HepG2 (cell line): ENCODE results near the gene STOML2. TPM values are rescaled to one million over a fixed set of nuclear protein-coding genes. Genes with fewer than 3 reads are reported as not detected.
A peak's percentile ranks its signal among the peaks of the same experiment; 100 is the strongest.

ENCODE experiments used
- HNRNPUL1 ChIP-seq: fragments of 200-400 bp; formaldehyde crosslinking; IDR thresholded peaks from 2 replicates; pipeline ENCODE4 v1.6.1; 2017; ENCODE audit warnings: low read depth, mild to moderate bottlenecking, low read length, moderate library complexity
- KAT8 ChIP-seq: IDR thresholded peaks from 2 replicates; pipeline ENCODE4 v1.6.1; 2016; ENCODE audit warnings: missing genetic modification reagents, missing compliant biosample characterization
- POGZ ChIP-seq: sonication (generic); formaldehyde crosslinking; IDR thresholded peaks from 2 replicates; pipeline ENCODE4 v1.4.0; 2020; ENCODE audit warnings: mild to moderate bottlenecking, missing genetic modification reagents
- SOX6 ChIP-seq, 2 experiments: fragments of 450-650 bp in 1 of 2; sonication (generic) in 1 of 2; formaldehyde crosslinking in 1 of 2; IDR thresholded peaks; 2 replicates each; pipeline versions ENCODE4 v1.4.0 to v1.6.1; 2017 to 2020; ENCODE audit warnings: antibody characterized with exemption in 1 of 2, mild to moderate bottlenecking in 1 of 2, missing genetic modification reagents in 1 of 2
- ZNF530 ChIP-seq: sonication (generic); formaldehyde crosslinking; IDR thresholded peaks from 2 replicates; pipeline ENCODE4 v1.5.0; 2020; ENCODE audit warnings: low read depth, mild to moderate bottlenecking, missing genetic modification reagents
- ZNF619 ChIP-seq: sonication (generic); formaldehyde crosslinking; IDR thresholded peaks from 2 replicates; pipeline ENCODE4 v1.4.0; 2020; ENCODE audit warnings: mild to moderate bottlenecking, missing genetic modification reagents
- polyA plus RNA-seq, 8 experiments: library from polyadenylated mRNA; depleted of rRNA in 3 of 8; stranded (reverse) in 7 of 8; unstranded in 1 of 8; fragments of >200 nt; fragmentation: Illumina TruSeq in 4 of 8; extraction: Trizol in 4 of 8; gene quantifications; 2 replicates each; pipeline versions ENCODE4 v1.2.1 to v1.2.3, GENCODE V29; 2011 to 2016; ENCODE audit warnings: low read depth in 4 of 8, missing spikeins in 1 of 8, mixed read lengths in 1 of 8; ENCODE audit not compliant: insufficient read depth in 1 of 8
- total RNA-seq, 5 experiments: library from RNA; depleted of rRNA; stranded (reverse); fragments of >200 nt; fragmentation: Illumina TruSeq; extraction: Trizol; gene quantifications; 2 replicates each; pipeline ENCODE4 v1.2.3, GENCODE V29; 2016; ENCODE audit warnings: low read depth in 1 of 5
- TF ChIP-seq, protein P1 (sequence below): sonication (generic); formaldehyde crosslinking; IDR thresholded peaks from 2 replicates; pipeline ENCODE4 v1.4.0; 2020; ENCODE audit warnings: mild to moderate bottlenecking, missing genetic modification reagents
- TF ChIP-seq, protein P2 (sequence below): IDR thresholded peaks from 2 replicates; pipeline ENCODE4 v1.6.1; 2016; ENCODE audit warnings: low read depth, borderline replicate concordance
- TF ChIP-seq, protein P3 (sequence below): IDR thresholded peaks from 2 replicates; pipeline ENCODE4 v1.6.1; 2012; ENCODE audit warnings: inconsistent platforms
- TF ChIP-seq, protein P4 (sequence below): sonication (generic); formaldehyde crosslinking; IDR thresholded peaks from 2 replicates; pipeline ENCODE4 v1.4.0; 2020; ENCODE audit warnings: missing genetic modification reagents
- TF ChIP-seq, protein P5 (sequence below): sonication (generic); formaldehyde crosslinking; IDR thresholded peaks from 2 replicates; pipeline ENCODE4 v1.5.1; 2020; ENCODE audit warnings: mild to moderate bottlenecking, missing genetic modification reagents, borderline replicate concordance

The STOML2 gene
- total and polyA plus RNA-seq, 2 of the 13 experiments (the other 11 are each of a cell fraction or from before 2014, with no cell fraction given) = 245 to 250 TPM

DNA sequence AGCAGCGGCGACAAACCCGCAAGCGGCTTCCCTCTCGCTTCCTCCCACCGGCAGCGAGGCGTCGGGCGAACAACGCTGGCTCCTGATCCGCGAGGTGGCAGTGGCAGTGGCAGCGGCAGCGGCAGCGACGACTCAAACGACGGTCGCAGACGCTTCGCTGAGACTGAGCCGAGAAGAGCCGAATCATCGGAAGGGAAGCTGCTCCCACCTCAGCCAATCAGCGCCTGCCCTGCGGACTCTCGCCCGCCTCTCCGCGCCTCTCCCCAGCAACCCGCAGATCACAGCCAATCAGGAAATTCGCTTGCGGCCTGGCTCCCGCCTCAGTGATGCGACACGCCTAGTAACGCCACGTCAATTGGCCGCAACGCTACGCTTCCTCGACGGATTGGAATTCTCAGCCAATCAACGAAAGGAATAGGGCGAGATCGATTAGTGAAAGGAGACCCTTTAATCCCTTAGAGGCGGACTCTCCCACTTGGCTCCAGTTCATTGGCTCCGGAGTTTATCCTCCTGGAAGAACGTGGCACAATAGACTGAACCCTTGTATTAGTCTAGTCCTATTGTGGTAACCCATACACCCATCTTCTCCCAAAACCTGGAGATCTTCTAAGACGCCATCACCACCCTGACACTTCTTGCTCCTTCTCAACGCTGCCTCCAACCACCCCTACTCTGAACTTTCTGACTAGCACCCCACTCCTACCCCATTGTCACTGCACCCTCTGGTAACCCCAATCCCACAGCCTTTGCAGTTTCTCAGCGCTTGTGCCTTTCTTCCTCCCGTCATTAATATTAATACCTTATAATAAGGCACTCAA, 30.3 kb downstream of the STOML2 start, which contains the start of gene VCP (continued):
- TF ChIP-seq, protein P1, sequence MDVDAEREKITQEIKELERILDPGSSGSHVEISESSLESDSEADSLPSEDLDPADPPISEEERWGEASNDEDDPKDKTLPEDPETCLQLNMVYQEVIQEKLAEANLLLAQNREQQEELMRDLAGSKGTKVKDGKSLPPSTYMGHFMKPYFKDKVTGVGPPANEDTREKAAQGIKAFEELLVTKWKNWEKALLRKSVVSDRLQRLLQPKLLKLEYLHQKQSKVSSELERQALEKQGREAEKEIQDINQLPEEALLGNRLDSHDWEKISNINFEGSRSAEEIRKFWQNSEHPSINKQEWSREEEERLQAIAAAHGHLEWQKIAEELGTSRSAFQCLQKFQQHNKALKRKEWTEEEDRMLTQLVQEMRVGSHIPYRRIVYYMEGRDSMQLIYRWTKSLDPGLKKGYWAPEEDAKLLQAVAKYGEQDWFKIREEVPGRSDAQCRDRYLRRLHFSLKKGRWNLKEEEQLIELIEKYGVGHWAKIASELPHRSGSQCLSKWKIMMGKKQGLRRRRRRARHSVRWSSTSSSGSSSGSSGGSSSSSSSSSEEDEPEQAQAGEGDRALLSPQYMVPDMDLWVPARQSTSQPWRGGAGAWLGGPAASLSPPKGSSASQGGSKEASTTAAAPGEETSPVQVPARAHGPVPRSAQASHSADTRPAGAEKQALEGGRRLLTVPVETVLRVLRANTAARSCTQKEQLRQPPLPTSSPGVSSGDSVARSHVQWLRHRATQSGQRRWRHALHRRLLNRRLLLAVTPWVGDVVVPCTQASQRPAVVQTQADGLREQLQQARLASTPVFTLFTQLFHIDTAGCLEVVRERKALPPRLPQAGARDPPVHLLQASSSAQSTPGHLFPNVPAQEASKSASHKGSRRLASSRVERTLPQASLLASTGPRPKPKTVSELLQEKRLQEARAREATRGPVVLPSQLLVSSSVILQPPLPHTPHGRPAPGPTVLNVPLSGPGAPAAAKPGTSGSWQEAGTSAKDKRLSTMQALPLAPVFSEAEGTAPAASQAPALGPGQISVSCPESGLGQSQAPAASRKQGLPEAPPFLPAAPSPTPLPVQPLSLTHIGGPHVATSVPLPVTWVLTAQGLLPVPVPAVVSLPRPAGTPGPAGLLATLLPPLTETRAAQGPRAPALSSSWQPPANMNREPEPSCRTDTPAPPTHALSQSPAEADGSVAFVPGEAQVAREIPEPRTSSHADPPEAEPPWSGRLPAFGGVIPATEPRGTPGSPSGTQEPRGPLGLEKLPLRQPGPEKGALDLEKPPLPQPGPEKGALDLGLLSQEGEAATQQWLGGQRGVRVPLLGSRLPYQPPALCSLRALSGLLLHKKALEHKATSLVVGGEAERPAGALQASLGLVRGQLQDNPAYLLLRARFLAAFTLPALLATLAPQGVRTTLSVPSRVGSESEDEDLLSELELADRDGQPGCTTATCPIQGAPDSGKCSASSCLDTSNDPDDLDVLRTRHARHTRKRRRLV (CRISPR knock-in tag) = no peak; the same call in 1 of the 2 replicates
- TF ChIP-seq SOX6 (IDR thresholded peaks at IDR 0.05) (no peak), SOX6 (CRISPR knock-in tag; IDR thresholded peaks at IDR 0.05) (peak; percentile 46; the same call in 1 of the 2 replicates), POGZ (CRISPR knock-in tag) (peak; percentile 65; the same call in 1 of the 2 replicates), KAT8 (CRISPR knock-in tag) (peak; percentile 63; the same call in 1 of the 2 replicates), ZNF530 (CRISPR knock-in tag) (no peak), HNRNPUL1 (no peak), ZNF619 (CRISPR knock-in tag) (no peak)
- TF ChIP-seq, protein P2, sequence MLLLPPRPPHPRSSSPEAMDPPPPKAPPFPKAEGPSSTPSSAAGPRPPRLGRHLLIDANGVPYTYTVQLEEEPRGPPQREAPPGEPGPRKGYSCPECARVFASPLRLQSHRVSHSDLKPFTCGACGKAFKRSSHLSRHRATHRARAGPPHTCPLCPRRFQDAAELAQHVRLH = 0 out of 2 replicates have a peak, but pooled peaks have one; percentile 6
- TF ChIP-seq, protein P3, sequence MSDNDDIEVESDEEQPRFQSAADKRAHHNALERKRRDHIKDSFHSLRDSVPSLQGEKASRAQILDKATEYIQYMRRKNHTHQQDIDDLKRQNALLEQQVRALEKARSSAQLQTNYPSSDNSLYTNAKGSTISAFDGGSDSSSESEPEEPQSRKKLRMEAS = peak; percentile 13
- TF ChIP-seq, protein P4, sequence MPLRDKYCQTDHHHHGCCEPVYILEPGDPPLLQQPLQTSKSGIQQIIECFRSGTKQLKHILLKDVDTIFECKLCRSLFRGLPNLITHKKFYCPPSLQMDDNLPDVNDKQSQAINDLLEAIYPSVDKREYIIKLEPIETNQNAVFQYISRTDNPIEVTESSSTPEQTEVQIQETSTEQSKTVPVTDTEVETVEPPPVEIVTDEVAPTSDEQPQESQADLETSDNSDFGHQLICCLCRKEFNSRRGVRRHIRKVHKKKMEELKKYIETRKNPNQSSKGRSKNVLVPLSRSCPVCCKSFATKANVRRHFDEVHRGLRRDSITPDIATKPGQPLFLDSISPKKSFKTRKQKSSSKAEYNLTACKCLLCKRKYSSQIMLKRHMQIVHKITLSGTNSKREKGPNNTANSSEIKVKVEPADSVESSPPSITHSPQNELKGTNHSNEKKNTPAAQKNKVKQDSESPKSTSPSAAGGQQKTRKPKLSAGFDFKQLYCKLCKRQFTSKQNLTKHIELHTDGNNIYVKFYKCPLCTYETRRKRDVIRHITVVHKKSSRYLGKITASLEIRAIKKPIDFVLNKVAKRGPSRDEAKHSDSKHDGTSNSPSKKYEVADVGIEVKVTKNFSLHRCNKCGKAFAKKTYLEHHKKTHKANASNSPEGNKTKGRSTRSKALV (CRISPR knock-in tag) = no peak
- TF ChIP-seq, protein P5, sequence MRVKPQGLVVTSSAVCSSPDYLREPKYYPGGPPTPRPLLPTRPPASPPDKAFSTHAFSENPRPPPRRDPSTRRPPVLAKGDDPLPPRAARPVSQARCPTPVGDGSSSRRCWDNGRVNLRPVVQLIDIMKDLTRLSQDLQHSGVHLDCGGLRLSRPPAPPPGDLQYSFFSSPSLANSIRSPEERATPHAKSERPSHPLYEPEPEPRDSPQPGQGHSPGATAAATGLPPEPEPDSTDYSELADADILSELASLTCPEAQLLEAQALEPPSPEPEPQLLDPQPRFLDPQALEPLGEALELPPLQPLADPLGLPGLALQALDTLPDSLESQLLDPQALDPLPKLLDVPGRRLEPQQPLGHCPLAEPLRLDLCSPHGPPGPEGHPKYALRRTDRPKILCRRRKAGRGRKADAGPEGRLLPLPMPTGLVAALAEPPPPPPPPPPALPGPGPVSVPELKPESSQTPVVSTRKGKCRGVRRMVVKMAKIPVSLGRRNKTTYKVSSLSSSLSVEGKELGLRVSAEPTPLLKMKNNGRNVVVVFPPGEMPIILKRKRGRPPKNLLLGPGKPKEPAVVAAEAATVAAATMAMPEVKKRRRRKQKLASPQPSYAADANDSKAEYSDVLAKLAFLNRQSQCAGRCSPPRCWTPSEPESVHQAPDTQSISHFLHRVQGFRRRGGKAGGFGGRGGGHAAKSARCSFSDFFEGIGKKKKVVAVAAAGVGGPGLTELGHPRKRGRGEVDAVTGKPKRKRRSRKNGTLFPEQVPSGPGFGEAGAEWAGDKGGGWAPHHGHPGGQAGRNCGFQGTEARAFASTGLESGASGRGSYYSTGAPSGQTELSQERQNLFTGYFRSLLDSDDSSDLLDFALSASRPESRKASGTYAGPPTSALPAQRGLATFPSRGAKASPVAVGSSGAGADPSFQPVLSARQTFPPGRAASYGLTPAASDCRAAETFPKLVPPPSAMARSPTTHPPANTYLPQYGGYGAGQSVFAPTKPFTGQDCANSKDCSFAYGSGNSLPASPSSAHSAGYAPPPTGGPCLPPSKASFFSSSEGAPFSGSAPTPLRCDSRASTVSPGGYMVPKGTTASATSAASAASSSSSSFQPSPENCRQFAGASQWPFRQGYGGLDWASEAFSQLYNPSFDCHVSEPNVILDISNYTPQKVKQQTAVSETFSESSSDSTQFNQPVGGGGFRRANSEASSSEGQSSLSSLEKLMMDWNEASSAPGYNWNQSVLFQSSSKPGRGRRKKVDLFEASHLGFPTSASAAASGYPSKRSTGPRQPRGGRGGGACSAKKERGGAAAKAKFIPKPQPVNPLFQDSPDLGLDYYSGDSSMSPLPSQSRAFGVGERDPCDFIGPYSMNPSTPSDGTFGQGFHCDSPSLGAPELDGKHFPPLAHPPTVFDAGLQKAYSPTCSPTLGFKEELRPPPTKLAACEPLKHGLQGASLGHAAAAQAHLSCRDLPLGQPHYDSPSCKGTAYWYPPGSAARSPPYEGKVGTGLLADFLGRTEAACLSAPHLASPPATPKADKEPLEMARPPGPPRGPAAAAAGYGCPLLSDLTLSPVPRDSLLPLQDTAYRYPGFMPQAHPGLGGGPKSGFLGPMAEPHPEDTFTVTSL (CRISPR knock-in tag) = no peak; the same call in 1 of the 2 replicates
